Activated CD8-positive, alpha-beta memory T cell treated with anti-CD3 and anti-CD28 coated beads for 36 hours (primary cell): ENCODE measurements around the gene DEFB113. TPM values are rescaled to one million over a fixed set of nuclear protein-coding genes. Genes with fewer than 3 reads are reported as not detected.

Experiments
- CTCF ChIA-PET: fragments of 350-600 bp; sonication (Branson Sonifier 250); formaldehyde crosslinking; loops from one replicate; lab custom pipeline; 2021; ENCODE audit warnings: antibody characterized with exemption; lab: Charles Lee
- POLR2A ChIA-PET: fragments of 350-600 bp; sonication (Branson Sonifier 250); formaldehyde crosslinking; loops from one replicate; lab custom pipeline; 2021; ENCODE audit warnings: antibody characterized with exemption; lab: Charles Lee
- total RNA-seq, 2 experiments: library from RNA; stranded (reverse); gene quantifications; one replicate each; pipeline ENCODE4 v1.2.3, GENCODE V29; 2021

Gene DEFB113
- total RNA-seq, 2 experiments from 2014 or later: not detected

- CTCF ChIA-PET: no interaction called here
Observed at GRCh38 chr6:49939993-49940498, 29.4 kb downstream of the DEFB113 start.

DNA sequence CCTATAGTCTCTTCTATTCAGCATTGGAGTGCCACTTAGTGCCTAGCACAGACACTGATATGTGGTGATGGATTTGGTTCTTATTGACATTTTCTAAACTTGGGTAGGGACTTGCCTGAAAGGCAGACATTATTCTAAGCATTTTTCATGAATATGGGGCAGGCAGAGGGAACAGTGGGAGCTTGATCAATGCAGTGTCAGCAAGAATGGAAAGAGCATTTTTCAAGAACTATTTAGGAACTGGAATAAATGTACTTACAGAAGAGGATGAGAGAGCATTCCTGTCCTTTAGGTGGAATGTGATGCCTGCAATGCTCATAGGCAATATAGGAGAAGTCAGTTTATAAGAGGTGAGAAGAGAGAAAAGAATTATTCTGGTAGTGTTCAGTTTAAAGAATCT is 31.6 kb downstream of the DEFB113 start:
- POLR2A ChIA-PET: no interaction called here
- CTCF ChIA-PET: no interaction called here

More at GRCh38 chr6:49939993-49940498, 29.4 kb downstream of the DEFB113 start:
- POLR2A ChIA-PET: no interaction called here

- ChIA-PET CTCF (no interaction called here), POLR2A (no interaction called here)
Observed at GRCh38 chr6:49937017-49937416, 32.4 kb downstream of the DEFB113 start.

- POLR2A ChIA-PET: no interaction called here
- CTCF ChIA-PET: no interaction called here
Observed at GRCh38 chr6:49935387-49935786, 34.0 kb downstream of the DEFB113 start.

DNA sequence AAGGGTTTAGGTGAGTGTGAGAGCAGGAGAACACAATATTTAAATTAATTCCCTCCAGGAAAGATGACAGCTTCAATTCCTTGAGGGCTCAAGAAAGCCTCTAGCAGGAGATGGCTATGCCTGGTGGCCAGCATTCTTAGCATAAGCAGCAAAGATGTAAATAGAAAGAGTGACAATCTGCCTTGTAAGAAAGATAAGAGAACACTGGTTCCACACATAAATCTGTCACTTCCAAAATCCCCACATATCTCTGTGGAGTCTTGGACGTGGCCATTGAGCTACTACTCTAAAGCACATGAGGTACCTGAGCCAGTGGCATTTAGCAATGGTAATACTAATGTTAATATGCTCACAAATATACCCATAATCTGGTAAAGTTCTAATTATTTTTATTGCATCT is 34.7 kb downstream of the DEFB113 start:
- POLR2A ChIA-PET: no interaction called here
- CTCF ChIA-PET: no interaction called here

DNA sequence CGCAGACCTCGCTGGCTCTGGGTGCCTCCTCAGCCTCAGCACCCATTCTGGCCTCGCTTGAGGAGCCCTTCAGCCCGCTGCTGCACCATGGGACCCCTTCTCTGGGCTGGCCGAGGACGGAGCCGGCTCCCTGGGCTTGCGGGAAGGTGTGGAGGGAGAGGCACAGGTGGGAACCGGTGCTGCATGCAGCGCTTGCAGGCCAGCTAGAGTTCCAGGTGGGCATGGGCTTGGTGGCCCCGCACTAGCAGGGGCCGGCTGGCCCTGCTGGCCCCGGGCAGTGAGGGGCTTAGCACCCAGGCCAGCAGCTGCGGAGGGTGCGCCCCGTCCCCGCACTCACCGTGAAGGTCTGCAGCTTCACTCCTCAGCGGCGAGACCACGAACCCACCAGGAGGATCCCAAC is 35.9 kb downstream of the DEFB113 start:
- POLR2A ChIA-PET: no interaction called here

DNA sequence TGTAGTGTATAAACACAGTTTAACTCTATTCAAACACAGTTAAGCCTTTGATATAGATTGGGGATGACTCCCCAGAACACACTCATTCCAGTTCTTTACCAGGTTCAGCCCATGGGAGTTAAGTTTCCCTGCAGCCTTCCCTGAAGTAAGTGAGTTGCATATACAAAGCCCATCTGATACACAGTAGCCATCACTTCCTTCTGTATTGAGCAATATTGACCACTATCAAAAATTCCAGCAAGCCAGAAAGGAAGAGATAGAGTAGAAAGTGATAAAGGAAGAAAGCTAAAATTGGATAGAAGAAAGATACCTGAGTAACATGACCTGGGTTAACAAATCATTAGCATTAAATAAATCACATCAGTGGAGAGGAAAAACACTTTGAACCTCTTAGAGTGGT is 40.1 kb downstream of the DEFB113 start:
- ChIA-PET CTCF (no interaction called here), POLR2A (no interaction called here)

More for the DNA sequence above, 35.9 kb downstream of the DEFB113 start:
- CTCF ChIA-PET: no interaction called here

DNA sequence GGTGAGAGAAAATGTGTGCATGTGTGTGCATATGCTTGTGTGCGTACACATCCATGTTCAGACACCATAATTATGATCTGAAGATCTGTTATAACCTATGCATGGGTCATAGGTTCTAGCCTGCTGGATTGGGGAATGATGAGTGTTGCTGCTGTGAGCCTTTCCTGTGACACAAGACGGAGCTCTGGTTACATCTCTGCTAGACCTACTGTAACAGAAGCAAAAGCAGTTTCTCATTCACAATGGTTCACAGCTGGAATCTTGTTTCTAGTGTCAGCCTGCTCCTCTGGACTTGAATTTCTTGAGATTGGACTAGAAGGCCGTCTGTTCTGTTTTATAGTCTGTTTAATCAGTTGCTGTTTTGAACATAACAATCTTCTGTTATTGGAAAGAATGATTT is 45.6 kb downstream of the DEFB113 start:
- ChIA-PET POLR2A (no interaction called here), CTCF (no interaction called here)

DNA sequence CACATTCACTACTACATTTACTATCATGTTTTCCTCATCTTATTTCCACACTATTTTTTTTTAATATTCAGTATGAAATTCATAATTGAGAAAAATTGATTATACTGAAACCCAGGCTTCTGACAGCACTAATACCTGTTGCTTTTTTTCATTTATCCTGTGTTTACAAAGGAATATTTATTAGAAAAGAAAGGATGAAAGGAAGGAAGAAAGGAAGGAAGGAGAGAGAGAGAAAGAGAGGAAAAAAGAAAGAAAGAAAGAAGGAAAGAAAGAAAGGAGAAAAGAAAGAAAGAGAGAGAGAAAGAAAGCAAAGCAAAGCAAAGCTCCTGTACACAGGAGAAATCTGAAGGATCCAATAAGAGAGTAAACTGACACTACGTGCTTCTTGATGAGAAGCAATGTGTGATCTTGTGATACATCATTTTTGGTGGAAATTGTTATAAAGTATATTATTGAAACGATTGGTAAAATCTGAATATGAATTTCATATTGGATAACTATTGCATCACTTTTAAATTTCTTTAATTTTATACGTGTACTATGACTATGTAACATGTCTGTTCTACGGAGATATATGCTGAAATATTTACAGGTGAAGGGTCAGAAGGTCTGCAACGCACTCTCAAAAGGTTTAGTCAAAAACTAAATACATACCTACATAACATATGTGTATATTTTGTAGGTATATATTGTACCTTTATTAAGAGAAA is 49.3 kb downstream of the DEFB113 start:
- ChIA-PET POLR2A (no interaction called here), CTCF (no interaction called here)

GRCh38 chr6:49919261-49919660 is 50.2 kb downstream of the DEFB113 start:
- ChIA-PET POLR2A (no interaction called here), CTCF (no interaction called here)

DNA sequence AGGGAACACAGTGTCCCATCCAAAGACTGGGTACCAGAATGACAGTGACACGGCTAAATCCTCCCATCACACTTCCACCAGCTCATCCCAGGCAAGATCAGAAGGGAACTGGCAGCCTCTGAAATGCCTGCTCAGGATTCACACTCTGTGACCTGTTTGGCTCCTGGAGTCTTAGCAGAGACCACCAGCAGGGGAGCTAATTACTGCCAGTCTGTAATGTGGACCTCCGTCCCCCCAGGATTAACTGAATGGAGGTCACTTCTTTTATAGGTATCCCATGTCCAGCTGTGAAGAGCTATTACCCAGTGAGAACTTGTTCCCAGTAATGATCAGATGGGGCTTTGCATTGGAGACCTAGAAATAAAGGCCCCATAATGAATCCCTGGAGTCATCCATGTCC is 50.6 kb downstream of the DEFB113 start:
- ChIA-PET CTCF (no interaction called here), POLR2A (no interaction called here)

Other genes starting within 250 kb of the DEFB113 start
- not detected for gene CRISP3, start 225.2 kb downstream of the DEFB113 start, total RNA-seq
- gene PGK2, start 182.3 kb downstream of the DEFB113 start, total RNA-seq: not detected
- not detected for gene CRISP1, start 103.1 kb downstream of the DEFB113 start, total RNA-seq
- not detected for gene DEFB114, start 5.5 kb downstream of the DEFB113 start, total RNA-seq
- gene DEFB110, start 52.4 kb upstream of the DEFB113 start, total RNA-seq: not detected
- gene DEFB112, start 80.3 kb upstream of the DEFB113 start, total RNA-seq: not detected